GM03348 (cell line): ENCODE data around the gene ZYX.
"Not testable (repeated sequence)": the region's sequence is repeated elsewhere in the genome, so short reads cannot be mapped to it uniquely, and the experiment has no call there.

Experiments
- DNase-seq: peaks from one replicate; pipeline ENCODE4 v3.0.0; 2012; ENCODE audit warnings: low spot score

The ZYX gene

GRCh38 chr7:143418681-143419458, 37.7 kb downstream of the ZYX start:
- no peak for DNase-seq

- no peak for DNase-seq
Measured at GRCh38 chr7:143419880-143420279, 38.7 kb downstream of the ZYX start.

GRCh38 chr7:143420624-143421023, 39.5 kb downstream of the ZYX start:
- DNase-seq: not testable (repeated sequence)

- DNase-seq: no peak
Measured at GRCh38 chr7:143422033-143422432, 40.9 kb downstream of the ZYX start.

GRCh38 chr7:143424476-143424875, 43.3 kb downstream of the ZYX start:
- not testable (repeated sequence) for DNase-seq

GRCh38 chr7:143426479-143427142, 45.5 kb downstream of the ZYX start:
- no peak for DNase-seq

GRCh38 chr7:143429770-143430698, 48.9 kb downstream of the ZYX start:
- peak; percentile 49 for DNase-seq

GRCh38 chr7:143431109-143431508, 50.0 kb downstream of the ZYX start:
- no peak for DNase-seq

- no peak for DNase-seq
Measured at GRCh38 chr7:143433759-143434158, 52.6 kb downstream of the ZYX start.

GRCh38 chr7:143434660-143435059, 53.5 kb downstream of the ZYX start:
- peak; percentile 17 for DNase-seq

- DNase-seq: no peak
Measured at GRCh38 chr7:143435266-143435665, 54.1 kb downstream of the ZYX start.

GRCh38 chr7:143436325-143436946, 55.3 kb downstream of the ZYX start:
- no peak for DNase-seq

GRCh38 chr7:143437578-143437977, 56.4 kb downstream of the ZYX start:
- DNase-seq: no peak

GRCh38 chr7:143439866-143440265, 58.7 kb downstream of the ZYX start:
- DNase-seq: no peak
